ENCODE measurements around the gene SERBP1.

Gene SERBP1

GRCh38 chr1:67372898-67373297, 57.3 kb downstream of the SERBP1 start:
- Histone ChIP-seq H4K12ac (ENCODE audit: low read depth, low read length) (no peak overlapping the region), H3K36me3 (ENCODE audit: control insufficient read depth in 1 of 2, insufficient read depth in 2 of 2, low read length in 2 of 2) (no peaks in the 10 kb centered on the region), H3K79me2 (ENCODE audit: control insufficient read depth, insufficient read depth, low read length, poor library complexity) (no peaks in the 10 kb centered on the region), H3K18ac (ENCODE audit: low read length) (no peak overlapping the region), H4K91ac (ENCODE audit: low read depth, low read length) (no peak overlapping the region), H2AFZ (ENCODE audit: insufficient read depth, low read length, poor library complexity) (no peak overlapping the region), H3K4me2 (ENCODE audit: low read length) (no peak overlapping the region), H3K23ac (ENCODE audit: low read length) (no peak overlapping the region), H2AK5ac (ENCODE audit: low read length) (no peak overlapping the region), H3K14ac (ENCODE audit: low read length) (no peak overlapping the region), H3K27ac (ENCODE audit: low read depth, low read length) (no peak overlapping the region), H3K4me1 (ENCODE audit: control insufficient read depth in 1 of 2, insufficient read depth in 2 of 2, low read length in 2 of 2) (peaks cover 5 to 11% of the 10 kb centered on the region in 2 experiments), H3K9ac (ENCODE audit: low read length) (no peak overlapping the region), H2BK5ac (ENCODE audit: low read depth, low read length, poor library complexity) (no peak overlapping the region), H2BK12ac (ENCODE audit: low read length) (no peak overlapping the region), H3K79me1 (ENCODE audit: low read length) (no peaks in the 10 kb centered on the region), H4K8ac (ENCODE audit: low read depth, low read length) (no peak overlapping the region), H3K4me3 (ENCODE audit: low read depth, low read length) (no peak overlapping the region), H3K9me3 (ENCODE audit: insufficient read depth, low read depth, low read length) (no peaks in the 10 kb centered on the region), H3K4ac (ENCODE audit: low read depth, low read length) (no peak overlapping the region), H3K27me3 (ENCODE audit: insufficient read depth, low read length) (no peaks in the 10 kb centered on the region), H2BK120ac (ENCODE audit: insufficient read depth, low read length, poor library complexity) (no peak overlapping the region)
- no peak for DNase-seq

GRCh38 chr1:67372136-67372535, 58.1 kb downstream of the SERBP1 start:
- Histone ChIP-seq H4K91ac (ENCODE audit: low read depth, low read length) (no peak overlapping the region), H2AFZ (ENCODE audit: insufficient read depth, low read length, poor library complexity) (no peak overlapping the region), H3K9me3 (ENCODE audit: insufficient read depth, low read depth, low read length) (no peaks in the 10 kb centered on the region), H4K8ac (ENCODE audit: low read depth, low read length) (no peak overlapping the region), H3K23ac (ENCODE audit: low read length) (no peak overlapping the region), H3K4ac (ENCODE audit: low read depth, low read length) (no peak overlapping the region), H3K79me2 (ENCODE audit: control insufficient read depth, insufficient read depth, low read length, poor library complexity) (no peaks in the 10 kb centered on the region), H3K9ac (ENCODE audit: low read length) (no peak overlapping the region), H2BK5ac (ENCODE audit: low read depth, low read length, poor library complexity) (no peak overlapping the region), H3K79me1 (ENCODE audit: low read length) (no peaks in the 10 kb centered on the region), H2AK5ac (ENCODE audit: low read length) (no peak overlapping the region), H4K12ac (ENCODE audit: low read depth, low read length) (no peak overlapping the region), H3K4me1 (ENCODE audit: control insufficient read depth in 1 of 2, insufficient read depth in 2 of 2, low read length in 2 of 2) (peaks cover 5 to 11% of the 10 kb centered on the region in 2 experiments), H3K4me2 (ENCODE audit: low read length) (no peak overlapping the region), H3K18ac (ENCODE audit: low read length) (no peak overlapping the region), H3K14ac (ENCODE audit: low read length) (no peak overlapping the region), H3K36me3 (ENCODE audit: control insufficient read depth in 1 of 2, insufficient read depth in 2 of 2, low read length in 2 of 2) (no peaks in the 10 kb centered on the region), H3K27me3 (ENCODE audit: insufficient read depth, low read length) (no peaks in the 10 kb centered on the region), H3K4me3 (ENCODE audit: low read depth, low read length) (no peak overlapping the region), H2BK12ac (ENCODE audit: low read length) (no peak overlapping the region), H2BK120ac (ENCODE audit: insufficient read depth, low read length, poor library complexity) (no peak overlapping the region), H3K27ac (ENCODE audit: low read depth, low read length) (no peak overlapping the region)
- peak; percentile 84 to 97 for DNase-seq
- WGBS (ENCODE audit: extremely low coverage, insufficient coverage, insufficient read length): no CpG with 5 or more reads among the region's 3 CpGs

- no peak overlapping the region for H4K8ac ChIP-seq (ENCODE audit: low read depth, low read length)
- no peak overlapping the region for H2BK120ac ChIP-seq (ENCODE audit: insufficient read depth, low read length, poor library complexity)
- H3K4me1 ChIP-seq (ENCODE audit: control insufficient read depth in 1 of 2, insufficient read depth in 2 of 2, low read length in 2 of 2): peaks cover 5 to 11% of the 10 kb centered on the region in 2 experiments
- peak overlapping the region; percentile 16 for H3K4me2 ChIP-seq (ENCODE audit: low read length)
- no peak overlapping the region for H2AFZ ChIP-seq (ENCODE audit: insufficient read depth, low read length, poor library complexity)
- H3K79me1 ChIP-seq (ENCODE audit: low read length): no peaks in the 10 kb centered on the region
- H3K18ac ChIP-seq (ENCODE audit: low read length): no peak overlapping the region
- no peak overlapping the region for H3K4ac ChIP-seq (ENCODE audit: low read depth, low read length)
- H3K27me3 ChIP-seq (ENCODE audit: insufficient read depth, low read length): no peaks in the 10 kb centered on the region
- peak; percentile 81 to 90 for DNase-seq
- H3K27ac ChIP-seq (ENCODE audit: low read depth, low read length): no peak overlapping the region
- H3K36me3 ChIP-seq (ENCODE audit: control insufficient read depth in 1 of 2, insufficient read depth in 2 of 2, low read length in 2 of 2): no peaks in the 10 kb centered on the region
- H4K91ac ChIP-seq (ENCODE audit: low read depth, low read length): no peak overlapping the region
- H3K4me3 ChIP-seq (ENCODE audit: low read depth, low read length): no peak overlapping the region
- WGBS (ENCODE audit: extremely low coverage, insufficient coverage, insufficient read length): no CpG with 5 or more reads among the region's 5 CpGs
- no peak overlapping the region for H3K23ac ChIP-seq (ENCODE audit: low read length)
- H2BK12ac ChIP-seq (ENCODE audit: low read length): no peak overlapping the region
- no peak overlapping the region for H4K12ac ChIP-seq (ENCODE audit: low read depth, low read length)
- no peak overlapping the region for H3K9ac ChIP-seq (ENCODE audit: low read length)
- no peaks in the 10 kb centered on the region for H3K9me3 ChIP-seq (ENCODE audit: insufficient read depth, low read depth, low read length)
- H2AK5ac ChIP-seq (ENCODE audit: low read length): no peak overlapping the region
- H3K14ac ChIP-seq (ENCODE audit: low read length): no peak overlapping the region
- no peak overlapping the region for H2BK5ac ChIP-seq (ENCODE audit: low read depth, low read length, poor library complexity)
- H3K79me2 ChIP-seq (ENCODE audit: control insufficient read depth, insufficient read depth, low read length, poor library complexity): no peaks in the 10 kb centered on the region
Observed at GRCh38 chr1:67371681-67372080, 58.5 kb downstream of the SERBP1 start.

GRCh38 chr1:67371043-67371442, 59.2 kb downstream of the SERBP1 start:
- no peaks in the 10 kb centered on the region for H3K79me2 ChIP-seq (ENCODE audit: control insufficient read depth, insufficient read depth, low read length, poor library complexity)
- no peak overlapping the region for H2BK120ac ChIP-seq (ENCODE audit: insufficient read depth, low read length, poor library complexity)
- H2AK5ac ChIP-seq (ENCODE audit: low read length): no peak overlapping the region
- H4K91ac ChIP-seq (ENCODE audit: low read depth, low read length): no peak overlapping the region
- no peak overlapping the region for H4K12ac ChIP-seq (ENCODE audit: low read depth, low read length)
- H3K9ac ChIP-seq (ENCODE audit: low read length): no peak overlapping the region
- H3K14ac ChIP-seq (ENCODE audit: low read length): no peak overlapping the region
- H3K18ac ChIP-seq (ENCODE audit: low read length): no peak overlapping the region
- H2BK12ac ChIP-seq (ENCODE audit: low read length): no peak overlapping the region
- H3K23ac ChIP-seq (ENCODE audit: low read length): no peak overlapping the region
- no peak overlapping the region for H3K4me3 ChIP-seq (ENCODE audit: low read depth, low read length)
- no peaks in the 10 kb centered on the region for H3K9me3 ChIP-seq (ENCODE audit: insufficient read depth, low read depth, low read length)
- H2AFZ ChIP-seq (ENCODE audit: insufficient read depth, low read length, poor library complexity): no peak overlapping the region
- WGBS (ENCODE audit: extremely low coverage, insufficient coverage, insufficient read length): no CpG with 5 or more reads among the region's 2 CpGs
- no peak overlapping the region for H4K8ac ChIP-seq (ENCODE audit: low read depth, low read length)
- peak in 1 of 2 donors; percentile 63 for DNase-seq
- H3K36me3 ChIP-seq (ENCODE audit: control insufficient read depth in 1 of 2, insufficient read depth in 2 of 2, low read length in 2 of 2): no peaks in the 10 kb centered on the region
- no peak overlapping the region for H3K4ac ChIP-seq (ENCODE audit: low read depth, low read length)
- H3K4me1 ChIP-seq (ENCODE audit: control insufficient read depth in 1 of 2, insufficient read depth in 2 of 2, low read length in 2 of 2): peaks cover 2 to 6% of the 10 kb centered on the region in 2 experiments
- no peak overlapping the region for H2BK5ac ChIP-seq (ENCODE audit: low read depth, low read length, poor library complexity)
- H3K27me3 ChIP-seq (ENCODE audit: insufficient read depth, low read length): no peaks in the 10 kb centered on the region
- no peak overlapping the region for H3K4me2 ChIP-seq (ENCODE audit: low read length)
- no peaks in the 10 kb centered on the region for H3K79me1 ChIP-seq (ENCODE audit: low read length)
- no peak overlapping the region for H3K27ac ChIP-seq (ENCODE audit: low read depth, low read length)

Measured in trophoblast cell (in vitro differentiated cells and primary cell).